Measurements from ENCODE around the gene PPP1R15B. TPM values are rescaled to one million over a fixed set of nuclear protein-coding genes. Genes with fewer than 3 reads are reported as not detected.

PPP1R15B gene
- total RNA-seq, 1 experiment from 2014 or later: 69.3 TPM

DNA sequence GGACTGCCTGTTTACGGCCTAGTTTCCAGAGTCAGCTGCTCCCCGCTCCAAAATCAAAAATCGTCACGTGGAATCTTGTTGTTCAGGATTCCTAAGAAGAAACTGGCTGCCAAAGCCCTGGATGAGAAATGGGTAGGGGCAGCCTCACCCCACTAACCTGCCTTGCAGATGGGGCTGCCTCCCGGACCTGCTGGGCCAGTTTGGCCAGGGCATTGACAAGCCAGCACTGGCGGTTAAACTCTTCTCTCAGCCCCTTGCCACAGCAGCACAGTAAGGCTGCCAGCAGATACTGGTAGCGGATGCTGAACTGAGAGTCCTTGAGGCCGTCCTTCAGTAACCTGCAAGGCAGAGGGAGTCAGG is 31.6 kb upstream of the PPP1R15B start:
- intact Hi-C loops (cut with micrococcal nuclease): no loop called here
- ATAC-seq: no peak
- H4K20me1 ChIP-seq (ENCODE audit: insufficient read depth): no peaks in the 10 kb centered on the region
- H3K27ac ChIP-seq (ENCODE audit: low read depth, low read length): no peak overlapping the region
- H2AFZ ChIP-seq (ENCODE audit: low read depth, low read length, poor library complexity, severe bottlenecking): no peak overlapping the region
- no peak overlapping the region for H3K4me2 ChIP-seq (ENCODE audit: low read length)
- no peak overlapping the region for H3K9ac ChIP-seq (ENCODE audit: low read length)
- no peaks in the 10 kb centered on the region for H3K27me3 ChIP-seq (ENCODE audit: insufficient read depth, low read length)
- H3K4me1 ChIP-seq (ENCODE audit: control insufficient read depth in 1 of 2, insufficient read depth in 2 of 2, low read length in 2 of 2): peaks cover 6 to 22% of the 10 kb centered on the region in 2 experiments
- ChIA-PET POLR2A (no interaction called here), RAD21 (ENCODE audit: low non-redundant PET in 1 of 2, low total read pairs in 2 of 2, uncharacterized antibody in 2 of 2, unreplicated experiment in 2 of 2) (no interaction called here), CTCF (interaction anchor here (1.6 to 2.7 kb wide), 2 partner anchors 12 to 60 kb away, joined by 7 to 11 read pairs; no protein-coding TSS in a partner anchor)
- TF ChIP-seq YY1 (IDR thresholded peaks at IDR 0.05; ENCODE audit: extremely low read depth, insufficient replicate concordance, low read depth, low read length): no peak
- no peak for TF ChIP-seq CBX3 (IDR thresholded peaks at IDR 0.05; ENCODE audit: low read depth)
- TF ChIP-seq ZNF274 (IDR thresholded peaks at IDR 0.05; ENCODE audit: low read depth, low read length): no peak
- no peak for TF ChIP-seq SP1 (IDR thresholded peaks at IDR 0.05; ENCODE audit: low read depth)
- no peak for TF ChIP-seq POLR2AphosphoS5 (IDR thresholded peaks at IDR 0.05; ENCODE audit: low read depth, low read length)
- no peak for TF ChIP-seq EGR1 (IDR thresholded peaks at IDR 0.05; ENCODE audit: low read depth)
- TF ChIP-seq ELF1 (IDR thresholded peaks at IDR 0.05; ENCODE audit: borderline replicate concordance, low read depth): no peak
- TF ChIP-seq, protein P1, sequence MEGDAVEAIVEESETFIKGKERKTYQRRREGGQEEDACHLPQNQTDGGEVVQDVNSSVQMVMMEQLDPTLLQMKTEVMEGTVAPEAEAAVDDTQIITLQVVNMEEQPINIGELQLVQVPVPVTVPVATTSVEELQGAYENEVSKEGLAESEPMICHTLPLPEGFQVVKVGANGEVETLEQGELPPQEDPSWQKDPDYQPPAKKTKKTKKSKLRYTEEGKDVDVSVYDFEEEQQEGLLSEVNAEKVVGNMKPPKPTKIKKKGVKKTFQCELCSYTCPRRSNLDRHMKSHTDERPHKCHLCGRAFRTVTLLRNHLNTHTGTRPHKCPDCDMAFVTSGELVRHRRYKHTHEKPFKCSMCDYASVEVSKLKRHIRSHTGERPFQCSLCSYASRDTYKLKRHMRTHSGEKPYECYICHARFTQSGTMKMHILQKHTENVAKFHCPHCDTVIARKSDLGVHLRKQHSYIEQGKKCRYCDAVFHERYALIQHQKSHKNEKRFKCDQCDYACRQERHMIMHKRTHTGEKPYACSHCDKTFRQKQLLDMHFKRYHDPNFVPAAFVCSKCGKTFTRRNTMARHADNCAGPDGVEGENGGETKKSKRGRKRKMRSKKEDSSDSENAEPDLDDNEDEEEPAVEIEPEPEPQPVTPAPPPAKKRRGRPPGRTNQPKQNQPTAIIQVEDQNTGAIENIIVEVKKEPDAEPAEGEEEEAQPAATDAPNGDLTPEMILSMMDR (IDR thresholded peaks at IDR 0.05 in 2 of 3, conservative IDR thresholded peaks at IDR 0.05 in 1 of 3; ENCODE audit: borderline replicate concordance in 1 of 3, insufficient read depth in 1 of 3, low read depth in 2 of 3, low read length in 2 of 3): no peak
- no peak for TF ChIP-seq FOSL1 (IDR thresholded peaks at IDR 0.05; ENCODE audit: low read depth)
- TF ChIP-seq, protein P2, sequence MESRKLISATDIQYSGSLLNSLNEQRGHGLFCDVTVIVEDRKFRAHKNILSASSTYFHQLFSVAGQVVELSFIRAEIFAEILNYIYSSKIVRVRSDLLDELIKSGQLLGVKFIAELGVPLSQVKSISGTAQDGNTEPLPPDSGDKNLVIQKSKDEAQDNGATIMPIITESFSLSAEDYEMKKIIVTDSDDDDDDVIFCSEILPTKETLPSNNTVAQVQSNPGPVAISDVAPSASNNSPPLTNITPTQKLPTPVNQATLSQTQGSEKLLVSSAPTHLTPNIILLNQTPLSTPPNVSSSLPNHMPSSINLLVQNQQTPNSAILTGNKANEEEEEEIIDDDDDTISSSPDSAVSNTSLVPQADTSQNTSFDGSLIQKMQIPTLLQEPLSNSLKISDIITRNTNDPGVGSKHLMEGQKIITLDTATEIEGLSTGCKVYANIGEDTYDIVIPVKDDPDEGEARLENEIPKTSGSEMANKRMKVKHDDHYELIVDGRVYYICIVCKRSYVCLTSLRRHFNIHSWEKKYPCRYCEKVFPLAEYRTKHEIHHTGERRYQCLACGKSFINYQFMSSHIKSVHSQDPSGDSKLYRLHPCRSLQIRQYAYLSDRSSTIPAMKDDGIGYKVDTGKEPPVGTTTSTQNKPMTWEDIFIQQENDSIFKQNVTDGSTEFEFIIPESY (IDR thresholded peaks at IDR 0.05; ENCODE audit: extremely low read depth, insufficient replicate concordance, low read length): no peak
- TF ChIP-seq, protein P3, sequence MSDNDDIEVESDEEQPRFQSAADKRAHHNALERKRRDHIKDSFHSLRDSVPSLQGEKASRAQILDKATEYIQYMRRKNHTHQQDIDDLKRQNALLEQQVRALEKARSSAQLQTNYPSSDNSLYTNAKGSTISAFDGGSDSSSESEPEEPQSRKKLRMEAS (IDR thresholded peaks at IDR 0.05): no peak
- no peak for TF ChIP-seq CEBPB (IDR thresholded peaks at IDR 0.05; ENCODE audit: low read depth)
- no peak for TF ChIP-seq TCF7L2 (IDR thresholded peaks at IDR 0.05; ENCODE audit: borderline replicate concordance, extremely low read depth, insufficient read depth, insufficient read length)
- no peak for TF ChIP-seq SIN3A (IDR thresholded peaks at IDR 0.05; ENCODE audit: low read depth)
- no peak for TF ChIP-seq EZH2 (IDR thresholded peaks at IDR 0.05)
- no peak for TF ChIP-seq POLR2A (IDR thresholded peaks at IDR 0.05; ENCODE audit: borderline replicate concordance, extremely low read depth, insufficient read depth, insufficient read length)
- TF ChIP-seq ZFX (IDR thresholded peaks at IDR 0.05): no peak
- TF ChIP-seq EZH2phosphoT487 (IDR thresholded peaks at IDR 0.05; ENCODE audit: borderline replicate concordance): no peak
- TF ChIP-seq, protein P4, sequence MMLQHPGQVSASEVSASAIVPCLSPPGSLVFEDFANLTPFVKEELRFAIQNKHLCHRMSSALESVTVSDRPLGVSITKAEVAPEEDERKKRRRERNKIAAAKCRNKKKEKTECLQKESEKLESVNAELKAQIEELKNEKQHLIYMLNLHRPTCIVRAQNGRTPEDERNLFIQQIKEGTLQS (IDR thresholded peaks at IDR 0.05): no peak
- no peaks in the 10 kb centered on the region for H3K9me3 ChIP-seq (ENCODE audit: control insufficient read depth in 1 of 2, insufficient read depth in 1 of 2, low read depth in 1 of 2, low read length in 2 of 2)
- H3K79me2 ChIP-seq (ENCODE audit: insufficient read depth, low read length): no peaks in the 10 kb centered on the region
- no TSS peak for BruUV-seq (replicated peaks)
- H3K4me3 ChIP-seq (replicated peaks in 1 of 2; ENCODE audit: low read depth in 1 of 2, low read length in 2 of 2): no peak overlapping the region
- H3K36me3 ChIP-seq (ENCODE audit: control insufficient read depth in 1 of 2, insufficient read depth in 2 of 2, low read length in 2 of 2): peaks cover 0 to 2% of the 10 kb centered on the region in 2 experiments; a peak in 2 of 4 replicates
- H3K9me2 ChIP-seq (ENCODE audit: insufficient read depth): no peaks in the 10 kb centered on the region
- no peak for DNase-seq (ENCODE audit: low read depth, low spot score)

All from HCT116 (cell line).